ENCODE measurements around the gene SLC25A22. TPM values are rescaled to one million over a fixed set of nuclear protein-coding genes. Genes with fewer than 3 reads are reported as not detected.

SLC25A22 gene
- total and polyA plus RNA-seq, 10 of the 15 experiments (the other 5 are each of a cell fraction or from before 2014, with no cell fraction given): 0.27 to 27.0 (median 8.2) TPM

- FAIRE-seq (no peak), ATAC-seq (no peak), DNase-seq (ENCODE audit: low read depth, low spot score) (no peak)
- Histone ChIP-seq H3K9ac (ENCODE audit: control insufficient read depth, insufficient read depth, low read length) (no peak overlapping the region), H3K27ac (ENCODE audit: control insufficient read depth, insufficient read depth) (no peak overlapping the region), H3K36me3 (ENCODE audit: control insufficient read depth in 2 of 2, insufficient read depth in 2 of 2, low read length in 1 of 2) (peaks cover 0 to 10% of the 10 kb centered on the region in 2 experiments; a peak in 2 of 4 replicates), H3K27me3 (replicated peaks in 1 of 2; ENCODE audit: control insufficient read depth in 2 of 2, insufficient read depth in 2 of 2, low read length in 1 of 2) (no peaks in the 10 kb centered on the region), H3K79me2 (ENCODE audit: control insufficient read depth, insufficient read depth, low read length) (peaks cover 38% of the 10 kb centered on the region), H4K20me1 (ENCODE audit: control insufficient read depth, insufficient read depth) (no peaks in the 10 kb centered on the region), H3K4me3 (no peak overlapping the region), H2AFZ (ENCODE audit: control insufficient read depth, low read depth, low read length) (no peak overlapping the region), H3K9me3 (replicated peaks; ENCODE audit: control insufficient read depth, insufficient read depth, low read length) (no peaks in the 10 kb centered on the region), H3K4me2 (ENCODE audit: control insufficient read depth, insufficient read depth) (no peak overlapping the region), H3K4me1 (ENCODE audit: control insufficient read depth, insufficient read depth, low read length) (peaks cover 26% of the 10 kb centered on the region)
- in situ Hi-C loops (cut with MboI): loop anchor here (25.0 kb wide), 1 partner anchor 1588 kb away; the partner anchor contains the start of gene CD81
- RAD21 ChIA-PET (ENCODE audit: unreplicated experiment): no interaction called here
- WGBS (ENCODE audit: insufficient coverage, insufficient replicate concordance, low lambda C conversion rate, missing lambda C conversion rate): 95% methylated on average over 32 of the region's 32 CpGs
- intact Hi-C loops (cut with micrococcal nuclease; ENCODE audit: unreplicated experiment): loop anchor here (5.0 kb wide), 1 partner anchor 52 kb away; the partner anchor contains the start of gene TALDO1
- POLR2A ChIA-PET: no interaction called here
- BruUV-seq (replicated peaks): TSS peak; percentile 18
- CTCF ChIA-PET: no interaction called here
- SMC1A ChIA-PET (ENCODE audit: uncharacterized antibody, unreplicated experiment): no interaction called here
- TF ChIP-seq TBL1XR1 (IDR thresholded peaks at IDR 0.05; ENCODE audit: low read depth, low read length) (no peak), PML (IDR thresholded peaks at IDR 0.05; ENCODE audit: low read length) (no peak), CHD2 (IDR thresholded peaks at IDR 0.05; ENCODE audit: borderline replicate concordance, low read depth, low read length) (no peak), PKNOX1 (IDR thresholded peaks at IDR 0.05) (no peak), E2F4 (IDR thresholded peaks at IDR 0.05; ENCODE audit: low read depth, low read length) (no peak), ZNF622 (IDR thresholded peaks at IDR 0.05) (no peak), CBFB (IDR thresholded peaks at IDR 0.05; ENCODE audit: low read depth) (no peak), BCLAF1 (IDR thresholded peaks at IDR 0.05) (no peak), CUX1 (IDR thresholded peaks at IDR 0.05; ENCODE audit: insufficient replicate concordance, low read depth, low read length) (no peak), CBX5 (IDR thresholded peaks at IDR 0.05; ENCODE audit: low read depth) (no peak), USF1 (IDR thresholded peaks at IDR 0.05; ENCODE audit: borderline replicate concordance, extremely low read length, insufficient read depth, low read depth, low read length) (no peak), ZBED1 (IDR thresholded peaks at IDR 0.05; ENCODE audit: borderline replicate concordance) (no peak)
Measured at GRCh38 chr11:799641-800316, 1.7 kb upstream of the SLC25A22 start.
